HFFc6 (cell line): ENCODE data around the gene CSMD2. TPM values are rescaled to one million over a fixed set of nuclear protein-coding genes. Genes with fewer than 3 reads are reported as not detected.

Experiments used
- DNase-seq: peaks from one replicate; pipeline ENCODE4 v3.0.0-alpha.2; 2018
- H3K27ac Mint-ChIP-seq: 2 replicates; pipeline ENCODE4 v1.8.0; 2020; ENCODE audit warnings: mild to moderate bottlenecking, mixed read lengths
- H3K27me3 Mint-ChIP-seq: 2 replicates; pipeline ENCODE4 v1.8.0; 2021; ENCODE audit warnings: mild to moderate bottlenecking, moderate library complexity, mixed read lengths; ENCODE audit not compliant: insufficient read depth
- H3K36me3 Mint-ChIP-seq: 2 replicates; pipeline ENCODE4 v1.8.0; 2021; ENCODE audit warnings: low read depth, mixed read lengths
- H3K4me1 Mint-ChIP-seq: 2 replicates; pipeline ENCODE4 v1.8.0; 2020; ENCODE audit warnings: low read depth, mixed read lengths
- H3K4me3 Mint-ChIP-seq: 2 replicates; pipeline ENCODE4 v1.8.0; 2020; ENCODE audit warnings: mild to moderate bottlenecking, moderate library complexity, mixed read lengths
- H3K9me3 Mint-ChIP-seq: 2 replicates; pipeline ENCODE4 v1.8.0; 2020; ENCODE audit warnings: mild to moderate bottlenecking, mixed read lengths
- CTCF ChIP-seq: fragments of 200-600 bp; sonication (generic); IDR thresholded peaks from 2 replicates; pipeline ENCODE4 v1.5.0; 2021; ENCODE audit warnings: antibody characterized with exemption, mild to moderate bottlenecking
- total RNA-seq, 6 experiments: library from RNA; stranded (reverse); fragmentation: NEBNext Ultra II Directional; extraction: Animal tissue kit (Norgen Biotek cat#: 25700); gene quantifications; 2 replicates in 1 of 6; 3 replicates in 5 of 6; pipeline ENCODE4 v1.2.3, GENCODE V29; 2021

Gene CSMD2
- total RNA-seq, 6 experiments from 2014 or later = 0.77 to 3.2 (median 1.2) TPM

GRCh38 chr1:33979341-33979740 is 185.7 kb downstream of the CSMD2 start:
- Mint-ChIP-seq H3K4me1 (no peaks in the 10 kb centered on the region), H3K27ac (no peak overlapping the region), H3K9me3 (peaks cover 13% of the 10 kb centered on the region), H3K27me3 (no peaks in the 10 kb centered on the region; the same call in none of the 2 replicates), H3K4me3 (no peak overlapping the region), H3K36me3 (peaks cover 7% of the 10 kb centered on the region; the same call in 1 of the 2 replicates)
- TF ChIP-seq CTCF = no peak
- DNase-seq = no peak

- TF ChIP-seq CTCF = no peak
- Mint-ChIP-seq H3K36me3 (no peaks in the 10 kb centered on the region), H3K27me3 (peaks cover 5% of the 10 kb centered on the region; the same call in 1 of the 2 replicates), H3K4me3 (no peak overlapping the region), H3K27ac (no peak overlapping the region), H3K4me1 (peaks cover 5% of the 10 kb centered on the region; the same call in 1 of the 2 replicates), H3K9me3 (peaks cover 12% of the 10 kb centered on the region; the same call in 1 of the 2 replicates)
- no peak for DNase-seq
Observed at GRCh38 chr1:33975961-33976360, 189.1 kb downstream of the CSMD2 start.

- Mint-ChIP-seq H3K36me3 (no peaks in the 10 kb centered on the region; the same call in 1 of the 2 replicates), H3K27me3 (peaks cover 5% of the 10 kb centered on the region; the same call in 1 of the 2 replicates), H3K27ac (no peak overlapping the region), H3K4me3 (no peak overlapping the region), H3K4me1 (peaks cover 5% of the 10 kb centered on the region; the same call in 1 of the 2 replicates), H3K9me3 (peaks cover 4% of the 10 kb centered on the region; the same call in 1 of the 2 replicates)
- DNase-seq = no peak
- TF ChIP-seq CTCF = no peak
Observed at GRCh38 chr1:33973799-33974545, 191.1 kb downstream of the CSMD2 start.

- no peak overlapping the region for H3K4me3 Mint-ChIP-seq
- no peaks in the 10 kb centered on the region; the same call in 1 of the 2 replicates for H3K36me3 Mint-ChIP-seq
- peaks cover 4% of the 10 kb centered on the region; the same call in 1 of the 2 replicates for H3K9me3 Mint-ChIP-seq
- peaks cover 5% of the 10 kb centered on the region; the same call in 1 of the 2 replicates for H3K4me1 Mint-ChIP-seq
- no peak overlapping the region for H3K27ac Mint-ChIP-seq
- peaks cover 5% of the 10 kb centered on the region; the same call in 1 of the 2 replicates for H3K27me3 Mint-ChIP-seq
- DNase-seq = no peak
- TF ChIP-seq CTCF = no peak
Observed at GRCh38 chr1:33972676-33973395, 192.2 kb downstream of the CSMD2 start.

- no peak for TF ChIP-seq CTCF
- Mint-ChIP-seq H3K36me3 (peaks cover under 1% of the 10 kb centered on the region; the same call in 1 of the 2 replicates), H3K27me3 (peaks cover 5% of the 10 kb centered on the region; the same call in 1 of the 2 replicates), H3K9me3 (peaks cover 4% of the 10 kb centered on the region; the same call in 1 of the 2 replicates), H3K4me3 (no peak overlapping the region), H3K4me1 (peaks cover 5% of the 10 kb centered on the region; the same call in 1 of the 2 replicates), H3K27ac (no peak overlapping the region)
- DNase-seq = no peak
Observed at GRCh38 chr1:33971913-33972312, 193.1 kb downstream of the CSMD2 start.
